NCI-H1436 treated with DMSO at 0.1 percent for 48 hours (cell line): Measurements from ENCODE around the gene ZSCAN2.

Source experiments
- DNase-seq: peaks from one replicate; lab custom pipeline; 2025; lab: John Stamatoyannopoulos, UW

The ZSCAN2 gene

DNA sequence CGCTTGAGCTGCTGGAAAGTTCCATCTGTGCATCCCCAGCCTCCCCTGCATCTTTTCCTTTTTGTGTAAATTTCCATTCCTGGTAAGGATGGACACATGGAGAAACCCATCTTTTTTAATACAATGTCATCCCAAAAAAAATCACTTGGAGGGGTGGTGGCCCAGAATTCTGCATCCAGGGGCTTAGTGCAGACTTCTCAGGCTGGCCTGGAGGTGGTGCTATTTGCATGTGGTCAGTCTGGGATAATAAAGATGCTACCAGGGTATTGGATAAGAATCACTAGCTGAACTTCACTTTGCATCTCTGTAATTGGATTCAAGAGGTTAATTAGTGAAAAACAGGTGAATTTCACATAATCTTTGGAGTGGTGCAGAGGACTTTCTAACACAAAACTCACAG is 1.8 kb upstream of the ZSCAN2 start:
- peak; percentile 2 for DNase-seq

DNA sequence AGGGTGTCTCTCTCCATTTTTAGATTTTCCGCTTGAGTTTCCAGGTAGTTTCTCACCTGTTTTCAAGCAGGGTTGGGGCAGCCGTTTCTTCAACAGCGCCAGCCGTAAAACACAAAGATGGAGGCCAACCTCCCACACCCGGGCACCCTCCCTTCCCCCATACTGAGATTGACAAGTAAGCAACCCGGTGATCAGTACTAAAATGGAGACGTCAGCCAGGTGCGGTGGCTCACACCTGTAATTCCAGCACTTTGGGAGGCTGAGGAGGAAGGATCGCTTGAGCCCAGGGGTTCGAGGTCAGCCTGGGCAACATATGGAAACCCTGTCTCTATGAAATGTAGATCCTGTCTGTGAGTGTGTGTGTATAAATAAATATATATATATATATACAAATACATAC is 903 bp upstream of the ZSCAN2 start:
- no peak for DNase-seq

DNA sequence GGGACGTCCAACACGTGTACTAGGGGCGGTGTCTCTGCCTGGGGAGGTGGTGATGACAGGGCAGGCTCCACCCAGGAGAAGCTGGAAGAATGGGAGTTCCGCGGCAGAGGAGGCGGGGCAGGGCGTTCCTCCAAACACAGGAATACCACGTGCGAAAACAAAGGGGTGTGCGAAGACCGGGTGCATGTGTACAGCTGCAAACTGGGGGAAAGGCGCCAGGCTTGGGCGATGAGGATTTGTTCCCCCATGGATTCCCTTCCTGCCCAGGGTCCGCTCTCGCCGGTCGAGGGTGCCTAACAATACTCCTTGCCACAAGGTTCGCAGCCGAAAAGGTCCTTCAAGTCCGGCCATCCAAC is 500 bp upstream of the ZSCAN2 start:
- DNase-seq = peak; percentile 22

DNA sequence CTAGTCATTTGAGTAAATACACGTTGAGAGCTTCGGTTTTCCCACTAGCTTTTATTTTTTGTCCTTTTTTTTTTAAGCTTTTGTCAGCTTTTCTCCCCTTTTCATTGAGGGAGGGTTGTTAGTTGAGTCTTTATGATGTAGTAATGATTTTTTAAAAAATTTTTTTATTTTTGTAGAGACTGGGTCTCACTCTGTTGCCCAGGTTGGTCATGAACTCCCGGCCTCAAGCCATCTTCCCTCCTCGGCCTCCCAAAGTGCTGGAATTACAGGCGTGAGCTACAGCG is 688 bp downstream of the ZSCAN2 start:
- DNase-seq = no peak

DNA sequence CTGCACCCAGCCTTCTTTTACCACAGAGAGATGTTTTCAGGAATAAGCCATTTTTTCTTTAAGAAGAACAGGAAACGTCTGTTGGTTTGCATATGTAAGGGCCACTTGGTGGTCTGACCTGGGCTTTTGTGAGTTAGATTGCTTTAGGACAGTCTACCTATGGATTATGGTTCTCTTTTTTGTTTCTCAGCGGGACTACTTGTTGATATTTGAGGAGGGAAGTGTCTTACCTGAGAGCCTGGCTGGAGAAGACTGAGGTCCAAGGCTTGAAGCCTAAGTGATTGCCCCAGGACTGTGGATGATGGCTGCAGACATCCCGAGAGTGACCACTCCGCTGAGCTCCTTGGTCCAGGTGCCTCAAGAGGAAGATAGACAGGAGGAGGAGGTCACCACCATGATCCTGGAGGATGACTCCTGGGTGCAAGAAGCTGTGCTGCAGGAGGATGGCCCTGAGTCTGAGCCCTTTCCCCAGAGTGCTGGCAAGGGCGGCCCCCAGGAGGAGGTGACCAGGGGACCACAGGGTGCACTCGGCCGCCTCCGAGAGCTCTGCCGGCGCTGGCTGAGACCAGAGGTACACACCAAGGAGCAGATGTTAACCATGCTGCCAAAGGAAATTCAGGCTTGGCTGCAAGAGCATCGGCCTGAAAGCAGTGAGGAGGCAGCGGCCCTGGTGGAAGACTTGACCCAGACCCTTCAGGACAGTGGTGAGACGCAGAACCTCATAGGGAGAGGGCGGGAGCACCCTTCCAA is 3.0 kb downstream of the ZSCAN2 start:
- DNase-seq = no peak

DNA sequence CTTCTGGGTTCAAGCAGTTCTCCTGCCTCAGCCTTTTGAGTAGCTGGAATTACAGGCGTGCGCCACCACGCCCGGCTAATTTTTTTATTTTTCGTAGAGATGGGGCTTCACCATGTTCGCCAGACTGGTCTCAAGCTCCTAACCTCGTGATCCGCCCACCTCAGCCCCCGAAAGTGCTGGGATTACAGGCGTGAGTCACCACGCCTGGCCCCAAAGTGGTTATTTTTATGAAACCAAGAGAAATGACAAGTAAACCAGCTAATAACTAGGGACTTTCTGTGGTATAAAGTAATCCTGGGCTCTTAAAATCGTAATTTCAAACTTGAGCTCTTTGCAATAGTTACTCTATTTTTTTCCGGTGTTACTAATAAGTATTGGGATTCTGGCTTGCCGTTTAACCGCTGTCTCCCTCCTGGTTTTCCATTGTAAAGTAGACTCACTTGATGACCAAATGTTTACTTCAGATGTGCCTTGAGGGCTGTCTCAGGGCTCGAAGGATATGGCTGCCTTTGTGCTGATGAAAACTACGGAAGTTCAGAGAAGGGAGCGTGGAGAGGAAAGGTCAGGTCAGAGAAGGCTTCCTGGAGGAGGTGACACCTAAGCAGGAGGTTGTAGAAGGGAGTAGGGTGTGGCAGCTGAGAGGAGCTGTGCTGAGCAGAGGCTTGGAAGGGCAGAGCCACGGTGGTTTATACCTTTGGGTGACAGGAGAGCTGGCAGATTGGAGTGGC is 4.2 kb downstream of the ZSCAN2 start:
- no peak for DNase-seq

DNA sequence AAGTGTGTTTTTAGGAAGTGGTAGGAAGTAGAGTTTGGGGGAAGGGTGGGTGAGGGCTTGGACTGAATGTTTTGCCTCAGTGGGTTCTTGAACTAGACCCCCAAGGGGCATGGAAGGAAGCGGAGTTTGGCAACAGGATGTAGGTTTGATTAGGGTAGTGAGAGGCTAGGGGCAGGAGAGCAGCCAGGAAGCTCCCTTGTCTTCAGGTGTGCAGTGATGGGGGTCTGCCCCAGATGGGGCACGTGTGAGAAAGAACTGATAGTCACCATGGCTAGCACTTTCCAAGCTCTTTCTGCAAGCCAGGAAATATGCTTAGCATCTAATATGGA is 4.7 kb downstream of the ZSCAN2 start:
- no peak for DNase-seq

DNA sequence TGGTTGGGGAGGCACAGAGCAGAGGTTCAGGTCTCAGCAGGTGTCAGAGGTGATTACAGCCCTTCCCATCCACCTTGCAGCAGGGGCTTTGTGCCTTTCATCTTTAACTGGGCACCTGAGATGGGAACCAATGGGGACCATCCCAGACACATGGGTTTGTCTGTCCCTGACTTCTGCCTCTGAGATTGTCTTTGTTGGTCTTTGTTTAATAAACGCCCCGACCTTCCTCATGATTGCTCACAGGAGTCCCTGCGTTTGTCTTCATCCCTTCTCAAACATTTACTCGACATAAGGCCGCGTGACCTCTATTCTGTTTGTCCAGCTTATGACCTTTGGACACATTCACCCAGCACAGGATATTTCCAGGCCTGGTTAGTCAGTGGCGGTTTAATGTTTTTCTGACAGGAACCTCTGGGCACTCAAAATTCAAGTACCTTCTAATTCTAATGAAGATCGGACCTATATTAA is 5.9 kb downstream of the ZSCAN2 start:
- no peak for DNase-seq

DNA sequence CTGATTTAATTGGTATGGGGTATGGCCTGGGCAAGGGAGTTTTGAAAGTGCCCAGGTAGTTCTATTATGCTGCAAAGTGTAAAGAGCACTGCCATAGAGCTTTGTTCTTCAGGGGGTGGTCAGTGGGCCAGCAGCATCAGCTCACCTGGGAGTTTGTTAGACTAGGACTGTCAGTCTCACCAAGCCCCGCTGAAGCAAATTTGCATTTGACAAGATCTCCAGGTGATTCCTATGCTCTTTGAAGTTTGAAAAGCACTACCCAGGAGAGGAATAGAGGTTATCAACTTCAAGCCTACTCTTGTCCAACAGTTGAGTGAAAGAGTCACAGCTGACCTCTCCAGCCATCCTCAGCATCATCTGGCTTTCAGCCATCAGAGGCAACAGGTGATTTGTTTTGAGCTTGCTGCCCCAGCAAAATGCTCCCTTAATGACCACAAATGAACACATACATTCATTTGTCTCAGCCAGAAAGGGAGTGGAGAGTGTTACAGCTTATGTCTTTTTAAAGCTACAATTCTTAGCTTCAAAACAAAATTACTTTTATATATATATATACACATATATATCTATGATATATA is 8.0 kb downstream of the ZSCAN2 start:
- no peak for DNase-seq

DNA sequence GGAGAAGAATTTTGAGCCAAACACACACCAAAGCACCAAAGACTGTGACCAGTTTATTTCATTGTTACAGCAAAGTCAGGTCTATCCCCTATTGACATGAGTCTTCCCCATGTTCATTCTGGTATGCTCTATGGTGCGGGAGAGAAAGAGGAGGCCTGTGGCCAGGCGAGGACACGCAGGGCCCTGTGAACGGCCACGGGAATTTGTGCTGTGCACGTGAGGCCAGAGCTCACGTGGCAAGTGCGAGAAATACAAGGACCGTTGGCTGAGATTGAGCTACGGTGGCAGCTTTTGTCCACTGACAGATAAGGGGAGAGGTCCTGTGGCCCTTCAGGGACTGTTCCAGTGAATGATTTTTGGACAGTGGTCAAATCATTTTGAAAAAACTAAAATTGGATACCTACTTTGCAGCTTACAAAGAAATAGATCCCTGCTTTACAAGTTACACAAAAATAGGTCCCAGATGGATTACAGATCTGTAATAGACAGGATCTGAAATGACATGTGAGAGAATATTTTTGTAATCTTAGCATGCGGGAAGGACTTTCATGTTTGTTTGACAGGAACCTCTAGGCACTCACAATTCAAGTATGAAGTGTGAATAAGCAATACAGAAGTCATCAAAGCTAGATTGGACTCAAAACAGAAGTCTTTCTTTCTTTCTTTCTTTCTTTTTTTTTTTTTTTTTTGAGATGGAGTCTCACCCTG is 9.2 kb downstream of the ZSCAN2 start:
- no peak for DNase-seq

DNA sequence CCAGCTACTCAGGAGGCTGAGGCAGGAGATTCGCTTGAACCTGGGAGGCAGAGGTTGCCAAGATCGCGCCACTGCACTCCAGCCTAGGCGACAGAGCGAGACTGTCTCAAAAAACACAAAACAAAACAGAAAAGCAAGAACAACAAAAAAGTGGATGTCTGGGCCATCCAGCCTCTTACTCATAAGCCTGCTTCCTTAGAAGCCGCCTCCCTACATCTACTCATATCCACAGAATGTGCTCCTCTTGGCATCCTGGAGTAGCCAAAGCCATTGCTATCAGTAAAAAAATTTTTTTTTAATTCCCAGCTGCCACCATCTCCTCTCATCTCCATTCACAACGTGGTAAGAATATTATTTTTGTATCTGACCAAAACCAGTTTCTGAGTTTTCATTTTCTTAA is 10.8 kb downstream of the ZSCAN2 start:
- DNase-seq = no peak

DNA sequence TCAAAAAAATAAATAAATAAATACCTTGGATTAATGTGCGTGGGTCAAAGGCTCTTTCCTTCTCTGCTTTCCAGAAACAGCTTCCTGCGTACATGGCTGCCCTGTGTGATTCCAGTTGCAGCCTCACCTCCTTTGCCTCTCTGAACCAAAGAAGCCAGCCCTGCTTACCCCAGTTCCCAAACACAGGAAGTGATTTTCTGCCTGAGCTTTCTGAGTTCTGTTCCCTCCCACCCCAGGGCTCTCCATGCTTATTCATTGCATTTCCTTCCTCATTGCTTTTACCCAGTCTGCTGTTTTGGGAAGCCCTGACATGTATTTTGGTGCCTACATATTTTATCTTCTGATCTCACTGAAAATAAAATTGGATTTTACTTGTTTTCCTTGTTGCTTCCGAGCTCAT is 15.4 kb downstream of the ZSCAN2 start:
- DNase-seq = no peak

DNA sequence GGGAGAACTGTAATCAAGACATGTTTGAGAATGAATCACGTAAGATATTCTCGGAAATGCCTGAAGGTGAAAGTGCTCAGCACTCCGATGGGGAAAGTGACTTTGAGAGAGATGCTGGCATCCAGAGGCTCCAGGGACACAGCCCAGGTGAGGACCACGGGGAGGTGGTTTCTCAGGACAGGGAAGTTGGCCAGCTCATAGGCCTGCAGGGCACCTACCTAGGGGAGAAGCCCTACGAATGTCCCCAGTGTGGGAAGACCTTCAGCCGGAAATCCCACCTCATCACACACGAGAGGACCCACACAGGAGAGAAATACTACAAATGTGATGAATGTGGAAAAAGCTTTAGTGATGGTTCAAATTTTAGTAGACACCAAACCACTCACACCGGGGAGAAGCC is 19.8 kb downstream of the ZSCAN2 start:
- DNase-seq = no peak

DNA sequence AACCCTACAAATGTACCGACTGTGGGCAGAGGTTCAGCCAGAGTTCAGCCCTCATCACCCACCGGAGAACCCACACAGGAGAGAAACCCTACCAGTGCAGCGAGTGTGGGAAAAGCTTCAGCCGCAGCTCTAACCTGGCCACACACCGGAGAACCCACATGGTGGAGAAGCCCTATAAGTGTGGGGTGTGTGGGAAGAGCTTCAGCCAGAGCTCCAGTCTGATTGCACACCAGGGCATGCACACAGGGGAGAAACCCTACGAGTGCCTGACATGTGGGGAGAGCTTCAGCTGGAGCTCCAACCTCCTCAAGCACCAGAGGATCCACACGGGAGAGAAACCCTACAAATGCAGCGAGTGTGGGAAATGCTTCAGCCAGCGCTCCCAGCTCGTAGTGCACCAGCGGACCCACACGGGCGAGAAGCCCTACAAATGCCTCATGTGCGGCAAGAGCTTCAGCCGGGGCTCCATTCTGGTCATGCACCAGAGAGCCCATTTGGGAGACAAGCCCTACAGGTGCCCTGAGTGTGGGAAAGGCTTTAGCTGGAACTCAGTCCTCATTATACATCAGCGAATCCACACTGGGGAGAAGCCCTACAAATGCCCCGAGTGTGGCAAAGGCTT is 20.7 kb downstream of the ZSCAN2 start:
- DNase-seq = no peak

DNA sequence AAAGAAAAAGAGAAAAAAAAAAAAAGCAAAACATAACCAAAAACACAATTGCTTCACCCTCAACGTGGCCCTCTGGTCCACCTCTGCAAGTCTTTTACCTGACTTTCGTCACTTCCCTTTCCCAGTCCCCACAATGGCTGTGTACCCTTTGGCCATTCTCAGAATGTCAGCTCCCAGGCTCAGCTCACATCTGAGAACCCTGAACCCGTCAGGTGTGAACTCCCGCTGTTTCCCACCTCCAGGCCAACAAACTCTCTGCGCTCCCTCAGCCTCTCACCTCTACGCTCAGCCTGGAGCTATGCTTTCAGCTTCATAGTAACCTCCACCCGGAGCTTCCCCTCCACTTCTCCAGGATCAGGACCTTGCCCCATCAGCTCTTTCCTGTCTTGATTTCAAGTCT is 23.6 kb downstream of the ZSCAN2 start:
- DNase-seq = no peak

DNA sequence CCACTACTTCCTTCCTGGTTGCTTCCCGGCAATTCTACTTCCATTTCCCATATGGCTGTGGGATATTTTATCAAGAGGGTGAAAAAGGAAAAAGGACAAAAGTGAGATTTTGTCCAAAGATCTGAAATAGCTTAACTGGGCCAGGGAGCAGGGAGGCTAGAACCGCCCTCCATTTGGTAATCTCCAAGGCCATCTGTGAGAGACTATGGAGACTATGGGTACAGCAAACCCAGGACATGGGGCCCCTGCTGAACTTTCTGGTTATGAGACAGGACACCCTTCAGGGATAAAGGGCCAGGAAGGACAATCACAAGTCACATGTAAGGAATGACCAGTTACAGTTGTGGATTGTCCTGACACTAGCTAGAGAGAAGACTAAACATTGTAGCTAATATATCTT is 24.3 kb downstream of the ZSCAN2 start:
- no peak for DNase-seq

DNA sequence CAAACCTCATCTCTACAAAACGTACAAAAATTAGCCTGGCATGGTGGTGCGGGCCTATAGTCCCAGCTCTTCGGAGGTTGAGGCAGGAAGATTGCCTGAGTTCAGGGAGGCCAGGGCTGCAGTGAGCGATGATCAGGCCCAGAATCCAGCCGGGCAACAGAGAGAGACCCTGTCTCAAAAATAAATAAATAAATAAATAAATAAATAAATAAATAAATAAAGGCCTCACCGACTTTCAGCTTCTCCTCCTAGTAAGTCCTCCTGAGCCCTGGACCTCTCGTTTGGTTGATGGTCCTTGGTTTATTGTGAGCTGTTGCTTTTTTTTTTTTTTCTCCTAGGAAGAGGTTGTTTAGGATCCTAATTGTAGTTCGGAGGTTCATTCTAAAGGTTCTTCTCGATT is 28.2 kb downstream of the ZSCAN2 start:
- DNase-seq = no peak

DNA sequence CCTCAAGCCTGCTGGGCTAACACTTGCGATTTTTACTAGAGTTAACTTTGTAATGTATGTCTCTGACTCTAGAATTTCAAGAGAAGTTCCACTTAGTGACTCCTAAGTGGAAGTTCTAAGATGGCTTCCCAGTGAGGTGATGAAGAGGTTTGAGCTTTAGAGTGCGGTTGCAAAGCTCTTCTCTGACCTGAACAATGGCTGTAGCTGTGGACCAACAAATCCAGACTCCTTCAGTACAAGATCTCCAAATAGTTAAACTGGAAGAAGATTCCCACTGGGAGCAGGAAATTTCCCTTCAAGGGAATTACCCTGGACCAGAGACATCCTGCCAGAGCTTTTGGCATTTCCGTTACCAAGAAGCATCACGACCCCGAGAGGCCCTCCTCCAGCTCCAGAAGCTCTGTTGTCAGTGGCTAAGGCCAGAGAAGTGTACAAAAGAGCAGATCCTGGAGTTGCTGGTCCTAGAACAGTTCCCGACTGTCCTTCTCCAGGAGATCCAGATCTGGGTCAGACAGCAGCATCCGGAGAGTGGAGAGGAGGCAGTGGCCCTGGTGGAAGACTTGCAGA is 31.0 kb downstream of the ZSCAN2 start:
- DNase-seq = no peak

DNA sequence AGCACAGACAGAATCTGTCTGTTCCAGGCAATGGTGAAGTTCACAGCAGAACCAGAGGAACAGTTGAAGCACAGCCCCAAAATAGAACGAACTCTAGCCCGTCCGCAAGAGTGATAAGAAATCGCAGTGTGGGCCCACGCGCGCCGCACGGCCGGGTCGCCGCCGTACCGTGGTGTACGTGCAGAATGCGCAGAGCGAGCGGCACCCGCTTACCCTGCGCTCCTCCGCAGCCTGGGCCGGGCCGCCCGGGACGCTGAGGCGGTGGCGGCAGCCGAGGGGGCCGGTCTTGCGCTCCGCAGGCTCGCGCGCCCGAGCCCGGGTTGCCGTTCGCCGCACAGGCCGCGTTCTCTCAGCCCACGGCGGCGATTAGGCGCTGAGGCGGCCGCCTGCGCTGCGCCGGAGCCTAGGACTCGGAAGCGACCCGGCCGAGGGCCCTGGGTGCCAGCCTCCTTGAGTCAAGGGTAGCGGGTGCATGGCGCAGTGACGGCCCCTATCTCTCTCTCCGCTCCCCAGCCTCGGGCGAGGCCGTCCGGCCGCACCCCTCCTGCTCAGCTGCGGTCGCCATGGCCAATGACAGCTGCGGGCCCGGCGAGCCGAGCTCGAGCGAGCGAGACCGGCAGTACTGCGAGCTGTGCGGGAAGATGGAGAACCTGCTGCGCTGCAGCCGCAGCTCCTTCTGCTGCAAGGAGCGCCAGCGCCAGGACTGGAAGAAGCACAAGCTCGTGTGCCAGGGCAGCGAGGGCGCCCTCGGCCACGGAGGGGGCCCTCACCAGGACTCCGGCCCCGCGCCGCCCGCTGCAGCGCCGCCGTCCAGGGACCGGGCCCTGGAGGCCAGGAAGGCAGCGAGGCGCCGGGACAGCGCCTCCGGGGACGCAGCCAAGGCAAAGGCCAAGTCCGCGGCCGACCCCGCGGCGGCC is 32.8 kb downstream of the ZSCAN2 start:
- DNase-seq = no peak

DNA sequence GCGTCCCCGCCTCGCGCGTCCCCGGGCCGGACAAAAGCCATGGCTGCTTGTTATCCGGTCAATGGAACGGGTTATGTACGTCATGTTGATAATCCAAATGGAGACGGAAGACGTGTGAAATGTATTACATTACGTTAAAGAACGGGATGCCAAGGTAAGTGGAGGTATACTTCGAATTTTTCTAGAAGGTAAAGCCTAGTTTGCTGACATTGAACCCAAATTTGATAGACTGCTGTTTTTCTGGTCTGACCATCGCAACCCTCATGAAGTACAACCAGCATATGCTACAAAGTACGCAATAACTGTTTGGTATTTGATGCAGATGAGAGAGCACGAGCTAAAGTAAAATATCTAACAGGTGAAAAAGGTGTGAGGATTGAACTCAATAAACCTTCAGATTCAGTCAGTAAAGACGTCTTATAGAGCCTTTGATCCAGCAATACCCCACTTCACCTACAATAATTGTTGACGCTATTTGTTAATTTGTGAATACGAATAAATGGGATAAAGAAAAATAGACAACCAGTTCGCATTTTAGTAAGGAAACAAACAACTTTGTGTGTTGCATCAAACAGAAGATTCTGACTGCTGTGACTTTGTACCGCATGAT is 33.5 kb downstream of the ZSCAN2 start:
- no peak for DNase-seq

DNA sequence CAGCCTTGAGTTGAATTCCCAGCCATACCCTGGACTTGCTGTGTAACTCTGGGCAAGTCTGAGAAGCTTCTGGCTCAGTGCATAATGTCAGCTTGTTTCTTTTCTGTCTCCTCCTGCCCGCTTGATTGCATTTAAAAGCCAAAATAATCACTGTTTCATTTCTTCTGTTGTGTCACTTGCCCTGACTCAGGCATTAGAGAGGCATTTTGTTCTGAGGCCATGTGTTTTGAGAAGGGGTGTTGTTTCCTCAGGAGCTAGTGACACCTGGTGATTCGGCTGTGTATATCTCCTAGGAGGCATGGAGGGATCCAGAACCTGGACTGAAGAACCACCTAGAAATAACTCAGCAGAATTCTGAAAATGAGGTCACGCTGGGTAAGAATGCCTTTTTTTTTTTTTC is 37.3 kb downstream of the ZSCAN2 start:
- DNase-seq = no peak
